ENCODE results near the gene NFKBIE. TPM values are rescaled to one million over a fixed set of nuclear protein-coding genes. Genes with fewer than 3 reads are reported as not detected.
"Not testable (repeated sequence)": the region's sequence is repeated elsewhere in the genome, so short reads cannot be mapped to it uniquely, and the experiment has no call there.

The NFKBIE gene, protein sequence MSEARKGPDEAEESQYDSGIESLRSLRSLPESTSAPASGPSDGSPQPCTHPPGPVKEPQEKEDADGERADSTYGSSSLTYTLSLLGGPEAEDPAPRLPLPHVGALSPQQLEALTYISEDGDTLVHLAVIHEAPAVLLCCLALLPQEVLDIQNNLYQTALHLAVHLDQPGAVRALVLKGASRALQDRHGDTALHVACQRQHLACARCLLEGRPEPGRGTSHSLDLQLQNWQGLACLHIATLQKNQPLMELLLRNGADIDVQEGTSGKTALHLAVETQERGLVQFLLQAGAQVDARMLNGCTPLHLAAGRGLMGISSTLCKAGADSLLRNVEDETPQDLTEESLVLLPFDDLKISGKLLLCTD
- total RNA-seq (2014; rRNA removed; shearing (Covaris generic)): 7.8 and 9.6 TPM in 2 replicates

DNA sequence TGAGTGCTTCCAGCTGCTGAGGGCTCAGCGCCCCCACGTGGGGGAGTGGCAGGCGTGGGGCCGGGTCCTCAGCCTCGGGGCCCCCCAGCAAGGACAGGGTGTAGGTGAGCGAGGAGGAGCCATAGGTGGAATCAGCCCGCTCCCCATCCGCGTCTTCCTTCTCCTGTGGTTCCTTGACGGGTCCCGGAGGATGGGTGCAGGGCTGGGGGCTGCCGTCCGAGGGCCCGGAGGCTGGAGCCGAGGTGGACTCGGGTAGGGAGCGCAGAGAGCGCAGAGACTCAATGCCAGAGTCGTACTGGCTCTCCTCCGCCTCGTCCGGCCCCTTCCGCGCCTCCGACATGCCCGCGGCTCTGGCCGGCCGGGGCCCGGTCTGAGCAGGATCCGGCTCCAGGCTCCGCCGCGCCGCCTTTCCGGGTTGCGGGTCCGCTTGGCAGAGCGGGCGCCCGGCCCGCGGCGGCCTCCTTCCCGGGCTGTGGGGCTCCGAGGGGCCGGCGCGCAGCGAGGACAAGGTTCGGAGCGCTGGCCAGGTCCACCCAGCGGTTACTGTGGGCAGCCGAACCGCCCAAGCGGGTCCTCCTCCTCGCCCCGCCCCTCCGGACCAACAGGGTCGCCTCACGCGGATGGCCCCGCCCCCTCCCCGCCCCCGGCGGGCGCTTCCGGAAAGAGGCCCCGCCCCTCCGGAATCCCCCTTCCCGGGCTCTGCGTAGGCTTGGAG lies at the start of gene NFKBIE:
NFKBIE (minus strand) TSS at position 545 of the 715 bp plus-strand sequence; CDS start at position 340, 205 bp downstream.
- H3K27ac ChIP-seq: no peak within 1 kb of the TSS; the same call in 1 of the 2 replicates
- H3K9me3 ChIP-seq (replicated peaks): no peaks in the 10 kb centered on the region
- H3K27me3 ChIP-seq: peaks cover 14% of the 10 kb centered on the region
- DNase-seq: peak; percentile 88 to 89
- H3K4me1 ChIP-seq: peaks cover 11% of the 10 kb centered on the region; the same call in 1 of the 2 replicates
- H3K36me3 ChIP-seq: no peaks in the 10 kb centered on the region
- peak within 1 kb of the TSS; percentile 73 for H3K4me3 ChIP-seq

DNA sequence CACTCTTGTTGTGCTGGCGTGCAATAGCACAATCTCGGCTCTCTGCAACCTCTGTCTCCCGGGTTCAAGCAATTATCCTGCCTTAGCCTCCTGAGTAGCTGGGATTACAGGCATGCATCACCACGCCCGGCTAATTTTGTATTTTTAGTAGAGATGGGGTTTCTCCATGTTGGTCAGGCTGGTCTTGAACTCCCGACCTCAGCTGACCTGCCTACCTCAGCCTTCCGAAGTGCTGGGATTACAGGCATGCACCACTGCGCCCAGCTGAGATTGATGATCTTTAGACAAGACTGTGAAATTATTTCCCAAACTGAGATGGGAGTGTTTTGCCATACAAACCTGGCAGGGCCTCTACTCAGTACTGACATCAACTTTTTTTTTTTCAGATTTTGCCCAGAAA lies 49.3 kb upstream of the NFKBIE start:
- DNase-seq; H3K4me1 ChIP-seq; H3K9me3 ChIP-seq (replicated peaks); H3K27ac ChIP-seq; H3K4me3 ChIP-seq; H3K27me3 ChIP-seq: not testable (repeated sequence)
- H3K36me3 ChIP-seq: peaks cover 11% of the 10 kb centered on the region

DNA sequence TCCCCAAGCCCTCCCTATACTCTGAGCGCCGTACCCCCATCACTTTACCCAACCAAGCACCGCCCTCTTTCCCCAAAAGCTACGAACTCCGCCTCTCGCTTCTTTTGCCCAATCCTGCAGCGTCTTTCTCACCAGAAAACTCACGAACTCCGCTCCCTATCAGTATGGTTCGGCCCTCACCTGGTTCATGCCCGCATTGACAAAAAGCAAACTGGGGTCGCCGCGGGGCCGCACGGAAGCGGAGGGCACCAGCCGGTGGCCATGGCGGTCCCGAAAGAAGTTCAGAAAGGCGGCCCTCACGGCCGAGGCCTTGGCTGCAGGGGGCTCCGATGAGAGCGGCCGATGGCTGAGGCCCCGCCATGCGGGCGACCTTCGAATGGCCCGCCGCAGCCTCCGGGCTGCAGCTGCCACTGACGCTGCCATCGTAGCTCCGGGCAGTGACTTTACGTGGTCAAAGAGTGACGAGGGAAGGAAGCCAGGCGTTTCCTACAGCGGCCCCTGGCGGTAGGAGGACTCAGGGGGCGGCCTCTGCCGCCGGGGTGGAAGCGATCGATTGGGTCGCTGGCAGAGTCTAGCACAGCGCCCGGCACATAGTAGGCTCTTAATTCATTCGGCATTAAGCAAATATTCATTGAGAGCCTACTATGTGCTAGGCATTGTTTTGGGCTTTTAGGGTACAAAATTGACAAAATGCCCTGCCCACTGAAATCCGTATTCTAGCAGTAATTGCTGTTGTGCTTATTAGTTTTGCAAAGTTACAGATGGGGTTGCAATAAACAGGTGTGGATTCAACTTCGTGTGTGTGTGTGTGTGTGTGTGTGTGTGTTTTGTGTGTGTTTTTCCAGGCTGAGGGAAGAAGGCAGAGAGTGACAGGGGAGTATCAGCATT lies 47.8 kb upstream of the NFKBIE start, which contains the start of gene AARS2:
AARS2 (minus strand) TSS at position 447 of the 888 bp plus-strand sequence; CDS start at position 423, 24 bp downstream.
- peak within 1 kb of the TSS; percentile 87 for H3K4me3 ChIP-seq
- no peaks in the 10 kb centered on the region for H3K9me3 ChIP-seq (replicated peaks)
- DNase-seq: peak; percentile 90 to 92
- H3K36me3 ChIP-seq: peaks cover 22% of the 10 kb centered on the region
- no peaks in the 10 kb centered on the region for H3K27me3 ChIP-seq
- peaks cover 3% of the 10 kb centered on the region; the same call in 1 of the 2 replicates for H3K4me1 ChIP-seq
- peak within 1 kb of the TSS; percentile 84 for H3K27ac ChIP-seq

DNA sequence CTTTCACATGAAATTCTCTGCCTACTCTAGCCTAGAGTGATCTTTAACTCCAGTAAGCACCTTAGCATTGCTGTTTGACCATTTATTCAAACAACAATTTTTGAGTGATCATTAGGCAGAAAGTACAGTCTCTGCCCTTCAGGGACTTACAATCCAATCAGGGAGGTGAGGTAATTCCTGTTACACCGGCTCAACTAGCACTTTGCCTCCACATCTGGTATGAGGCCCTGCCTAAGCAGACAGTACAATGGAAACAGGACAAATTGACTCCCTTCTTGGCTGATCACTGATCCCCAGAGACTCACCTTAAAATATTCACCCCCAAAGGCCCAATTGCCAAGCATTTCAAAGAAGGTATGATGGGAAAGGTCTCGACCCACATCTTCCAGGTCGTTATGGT lies 46.4 kb upstream of the NFKBIE start:
- Histone ChIP-seq H3K27ac (no peak overlapping the region), H3K36me3 (peaks cover 27% of the 10 kb centered on the region), H3K4me3 (no peak overlapping the region), H3K27me3 (no peaks in the 10 kb centered on the region), H3K4me1 (peaks cover 3% of the 10 kb centered on the region; the same call in 1 of the 2 replicates), H3K9me3 (replicated peaks) (no peaks in the 10 kb centered on the region)
- no peak for DNase-seq

DNA sequence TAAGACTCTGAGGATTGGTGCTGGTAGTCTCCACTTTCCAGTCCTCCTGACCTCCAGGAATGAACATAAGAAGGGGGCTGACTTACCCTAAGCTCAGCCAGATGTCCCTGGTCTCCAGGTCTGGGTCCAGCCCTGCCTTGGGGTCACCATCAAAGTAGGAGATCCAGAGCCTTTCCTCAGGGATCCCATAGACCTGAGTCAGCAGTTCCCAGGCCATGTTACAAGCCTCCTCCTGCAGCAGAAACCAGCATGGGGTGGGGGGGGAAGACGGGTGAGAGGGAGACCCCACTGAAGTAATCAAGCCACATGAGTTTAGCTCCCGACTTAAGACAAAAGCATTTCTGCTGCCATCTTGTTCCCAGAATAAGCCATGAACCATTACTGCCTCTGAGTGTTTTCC lies 46.0 kb upstream of the NFKBIE start:
- H3K36me3 ChIP-seq: peaks cover 29% of the 10 kb centered on the region
- no peaks in the 10 kb centered on the region for H3K27me3 ChIP-seq
- H3K9me3 ChIP-seq (replicated peaks): no peaks in the 10 kb centered on the region
- H3K4me1 ChIP-seq: peaks cover 3% of the 10 kb centered on the region; the same call in 1 of the 2 replicates
- no peak overlapping the region for H3K27ac ChIP-seq
- H3K4me3 ChIP-seq: no peak overlapping the region
- DNase-seq: no peak

DNA sequence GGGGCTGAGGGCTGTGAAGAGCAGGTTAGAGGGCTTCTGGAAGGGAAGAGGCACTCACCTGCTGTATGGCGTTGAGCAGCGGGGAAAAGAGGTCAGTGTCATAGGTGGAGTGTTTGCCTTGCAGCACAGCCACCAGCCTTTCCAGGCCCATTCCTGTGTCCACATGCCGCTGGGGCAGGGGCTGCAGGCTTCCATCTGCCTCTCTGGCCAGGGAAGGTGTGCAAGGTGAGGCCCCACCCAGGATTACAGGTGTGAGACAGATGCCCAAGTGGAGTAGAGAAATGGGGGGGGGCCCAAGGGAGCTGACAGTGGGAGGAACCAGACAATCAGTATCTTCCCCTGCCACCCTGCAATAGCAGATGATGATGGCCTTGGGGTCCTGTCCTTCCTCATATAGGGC lies 44.9 kb upstream of the NFKBIE start:
- Histone ChIP-seq H3K4me3 (no peak overlapping the region), H3K9me3 (replicated peaks) (no peaks in the 10 kb centered on the region), H3K27ac (no peak overlapping the region), H3K36me3 (peaks cover 37% of the 10 kb centered on the region), H3K27me3 (no peaks in the 10 kb centered on the region), H3K4me1 (peaks cover 3% of the 10 kb centered on the region; the same call in 1 of the 2 replicates)
- DNase-seq: no peak

DNA sequence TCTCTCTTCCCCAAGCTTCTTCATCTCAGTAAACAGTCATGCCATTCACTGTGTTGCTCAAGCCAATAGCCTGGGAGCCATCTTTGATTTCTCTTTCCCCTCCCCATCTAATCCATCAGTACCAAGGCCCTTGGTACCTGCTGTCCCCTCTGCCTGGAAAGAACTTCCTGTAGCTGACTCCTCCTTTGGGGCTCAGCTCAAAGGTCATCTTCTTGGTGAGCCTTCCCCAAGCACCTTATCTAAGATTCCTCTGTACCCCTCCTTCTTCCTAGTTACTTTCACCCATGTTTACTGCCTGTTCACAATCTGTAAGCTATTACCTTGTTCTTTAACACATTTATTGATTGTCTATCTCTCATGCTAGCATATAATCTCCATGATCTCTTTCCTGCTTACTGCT lies 44.3 kb upstream of the NFKBIE start:
- Histone ChIP-seq H3K9me3 (replicated peaks) (no peaks in the 10 kb centered on the region), H3K27me3 (no peaks in the 10 kb centered on the region), H3K4me3 (no peak overlapping the region), H3K27ac (no peak overlapping the region), H3K4me1 (peaks cover 3% of the 10 kb centered on the region; the same call in 1 of the 2 replicates), H3K36me3 (peaks cover 41% of the 10 kb centered on the region)
- DNase-seq: no peak

DNA sequence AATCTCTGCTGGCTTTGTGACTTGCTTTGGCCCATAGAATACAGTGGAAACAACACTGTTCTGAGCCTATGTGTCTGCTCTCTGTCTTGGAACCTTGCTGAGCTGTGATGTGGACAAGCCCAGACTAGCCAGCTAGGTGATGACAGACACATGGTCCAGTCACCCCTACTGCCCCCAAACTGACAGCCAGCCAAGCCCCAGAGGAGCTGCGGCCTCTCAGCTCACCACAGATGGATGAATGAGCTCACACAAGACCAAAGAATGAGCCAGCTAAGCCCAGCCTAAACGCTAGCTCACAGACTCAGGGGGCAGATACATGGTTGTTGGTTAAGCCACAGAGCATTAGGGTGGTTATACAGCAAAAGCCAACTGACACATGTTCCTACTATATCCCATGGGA lies 43.7 kb upstream of the NFKBIE start:
- Histone ChIP-seq H3K36me3 (peaks cover 45% of the 10 kb centered on the region), H3K4me3 (no peak overlapping the region)

DNA sequence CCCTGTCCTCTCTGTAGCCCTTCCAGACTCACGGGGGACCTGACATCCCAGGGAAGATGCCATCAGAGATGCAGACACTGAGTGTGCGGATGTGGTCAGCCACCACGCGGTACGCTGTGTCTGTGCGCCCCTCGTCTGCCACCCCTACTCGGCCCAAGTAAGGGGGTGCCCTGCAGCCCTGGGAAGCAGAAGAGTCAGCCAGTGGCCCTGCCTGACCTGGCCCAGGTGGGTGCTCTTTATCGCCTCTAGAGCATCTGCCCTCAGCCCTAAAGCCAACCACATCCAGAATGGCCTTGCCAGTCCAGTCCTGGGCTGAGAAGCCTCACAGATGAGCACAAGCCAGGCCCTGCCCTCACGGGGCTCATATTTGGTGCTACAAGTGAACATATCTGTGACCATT lies 41.9 kb upstream of the NFKBIE start:
- peaks cover 63% of the 10 kb centered on the region for H3K36me3 ChIP-seq
- peaks cover 3% of the 10 kb centered on the region; the same call in 1 of the 2 replicates for H3K4me1 ChIP-seq
- no peaks in the 10 kb centered on the region for H3K9me3 ChIP-seq (replicated peaks)
- no peak overlapping the region for H3K4me3 ChIP-seq
- DNase-seq: no peak
- H3K27ac ChIP-seq: no peak overlapping the region
- no peaks in the 10 kb centered on the region for H3K27me3 ChIP-seq

More for the DNA sequence above, 43.7 kb upstream of the NFKBIE start:
- DNase-seq: peak; percentile 25 to 36
- Histone ChIP-seq H3K27me3 (no peaks in the 10 kb centered on the region), H3K27ac (no peak overlapping the region), H3K4me1 (peaks cover 3% of the 10 kb centered on the region; the same call in 1 of the 2 replicates), H3K9me3 (replicated peaks) (no peaks in the 10 kb centered on the region)

DNA sequence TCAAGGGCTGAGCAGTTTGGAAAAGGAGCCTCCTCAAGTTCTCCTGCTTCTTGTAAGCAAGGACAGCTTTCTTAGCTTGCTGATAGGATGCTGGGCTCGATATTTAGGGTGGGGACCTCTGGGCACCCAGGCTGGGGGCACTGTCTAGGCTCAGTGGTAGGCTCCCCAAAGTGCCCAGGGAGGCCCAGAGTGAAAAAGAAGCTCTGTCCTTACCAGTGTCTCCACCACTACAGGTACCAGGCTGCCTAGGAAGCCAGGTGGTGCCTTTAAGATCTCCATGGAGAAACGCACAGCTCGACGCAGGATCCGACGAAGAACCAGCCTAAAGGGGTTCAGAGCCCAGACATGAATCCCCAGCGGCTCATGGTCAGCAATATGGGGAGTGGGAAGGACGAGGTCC lies 41.4 kb upstream of the NFKBIE start:
- no peak overlapping the region for H3K27ac ChIP-seq
- H3K4me1 ChIP-seq: no peaks in the 10 kb centered on the region
- DNase-seq: no peak
- no peaks in the 10 kb centered on the region for H3K9me3 ChIP-seq (replicated peaks)
- H3K36me3 ChIP-seq: peaks cover 63% of the 10 kb centered on the region
- no peak overlapping the region for H3K4me3 ChIP-seq
- H3K27me3 ChIP-seq: no peaks in the 10 kb centered on the region

DNA sequence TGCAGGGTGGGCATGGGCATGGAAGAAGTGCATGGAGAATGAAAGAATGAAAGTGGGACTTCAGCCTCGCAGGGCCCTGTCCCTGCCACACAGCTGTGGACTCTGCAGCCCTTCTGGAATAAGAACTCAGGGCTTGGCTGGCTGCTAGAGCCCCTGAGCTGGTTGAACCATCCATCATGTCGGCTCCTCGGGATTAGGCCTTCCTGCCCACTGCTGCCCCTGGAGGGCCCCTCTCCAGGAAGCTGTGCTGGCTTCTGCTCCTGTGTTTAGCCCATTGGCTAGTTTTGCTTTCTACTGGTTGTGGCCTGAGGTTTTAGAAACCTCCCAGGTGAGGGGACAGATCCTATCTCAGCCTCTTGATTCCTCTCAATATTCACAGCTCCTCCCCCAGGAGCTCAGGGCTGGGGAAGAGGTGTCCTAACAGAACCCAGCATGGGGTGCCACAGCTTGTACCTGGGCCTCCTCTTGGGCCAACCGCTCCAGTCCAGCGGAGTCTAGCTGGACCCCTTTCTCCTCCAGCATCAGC lies 39.9 kb upstream of the NFKBIE start:
- no peak overlapping the region for H3K4me3 ChIP-seq
- H3K27me3 ChIP-seq: no peaks in the 10 kb centered on the region
- no peaks in the 10 kb centered on the region for H3K9me3 ChIP-seq (replicated peaks)
- H3K36me3 ChIP-seq: peaks cover 69% of the 10 kb centered on the region
- no peaks in the 10 kb centered on the region for H3K4me1 ChIP-seq
- no peak overlapping the region for H3K27ac ChIP-seq
- DNase-seq: no peak

DNA sequence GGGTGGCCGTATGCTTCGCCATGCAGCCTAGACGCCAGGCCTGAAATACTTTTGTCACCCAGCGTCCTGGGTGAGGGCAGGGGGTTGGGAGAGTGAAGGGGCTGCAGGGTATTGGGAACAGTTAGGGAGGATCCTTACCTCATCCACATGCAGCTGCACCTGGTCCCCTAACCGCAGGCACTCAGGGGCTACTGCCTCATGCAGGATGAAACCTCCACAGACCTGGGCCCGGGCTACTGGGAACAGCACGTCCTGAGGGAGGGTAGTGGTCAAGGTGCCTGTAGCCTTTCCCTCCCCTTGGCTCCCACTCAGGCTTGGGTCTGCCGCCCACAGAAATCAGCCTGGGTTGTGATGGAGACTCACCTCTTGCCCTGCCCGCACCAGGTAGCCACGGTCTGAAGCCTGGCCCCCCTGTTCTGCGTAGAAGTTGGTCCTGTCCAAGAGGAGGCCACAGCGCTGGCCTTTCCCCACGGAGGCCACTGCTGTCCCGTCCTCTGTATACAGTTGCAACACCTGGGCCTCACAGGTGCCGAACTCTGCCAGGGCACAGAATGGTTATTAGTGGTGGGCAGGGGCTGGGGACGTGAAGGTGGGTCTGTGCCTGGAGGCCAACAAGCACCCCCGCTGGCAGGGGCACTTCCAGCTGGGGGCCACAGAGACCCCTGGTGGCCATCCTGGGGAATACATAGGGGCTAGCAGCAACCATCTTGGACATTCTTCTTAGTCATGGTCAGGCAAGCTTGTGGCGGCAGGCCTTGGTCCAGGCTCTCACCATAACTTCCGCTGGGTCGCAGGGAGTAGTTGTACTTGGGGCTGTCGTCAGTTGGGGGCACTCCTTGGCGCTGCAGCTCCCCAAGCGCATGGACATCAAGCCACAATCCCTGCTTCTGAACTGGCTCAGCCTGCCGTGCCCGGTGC lies 39.2 kb upstream of the NFKBIE start:
- peak; percentile 35 to 59 for DNase-seq
- Histone ChIP-seq H3K36me3 (peaks cover 65% of the 10 kb centered on the region), H3K9me3 (replicated peaks) (no peaks in the 10 kb centered on the region), H3K27ac (no peak overlapping the region), H3K27me3 (no peaks in the 10 kb centered on the region), H3K4me1 (no peaks in the 10 kb centered on the region), H3K4me3 (no peak overlapping the region)

DNA sequence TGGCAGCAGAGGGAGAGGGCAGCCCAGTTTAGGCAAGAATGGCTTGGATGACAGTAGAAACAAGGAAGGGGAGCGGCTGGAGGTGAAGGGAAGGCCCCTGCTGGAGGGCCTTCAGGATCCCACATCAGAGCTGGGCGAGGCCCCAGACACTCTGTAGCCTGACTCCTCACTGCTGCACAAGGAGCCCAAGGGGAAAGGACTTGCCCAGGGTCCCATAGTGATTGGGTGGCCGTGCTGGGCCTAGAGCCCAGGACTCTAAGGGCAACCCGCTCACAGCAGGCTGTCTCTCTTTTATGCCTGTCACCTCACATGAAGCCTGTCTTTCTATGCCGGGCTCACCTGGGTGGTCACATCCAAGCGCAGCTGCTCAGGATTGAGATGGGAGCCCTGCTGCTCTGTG lies 38.5 kb upstream of the NFKBIE start:
- Histone ChIP-seq H3K4me1 (no peaks in the 10 kb centered on the region), H3K9me3 (replicated peaks) (no peaks in the 10 kb centered on the region), H3K27ac (no peak overlapping the region), H3K4me3 (no peak overlapping the region), H3K27me3 (no peaks in the 10 kb centered on the region), H3K36me3 (peaks cover 60% of the 10 kb centered on the region)
- no peak for DNase-seq
